Stimulated activated naive CD8-positive, alpha-beta T cell treated with anti-CD3 and anti-CD28 coated beads, Interleukin-15, Interleukin-2, amounts not matched to agents 100 ng/mL and 50 ng/mL, for 24 hours (primary cell): Measurements from ENCODE around the gene EMC9.
"Not testable (repeated sequence)": the region's sequence is repeated elsewhere in the genome, so short reads cannot be mapped to it uniquely, and the experiment has no call there.

Experiments used
- H3K27ac Mint-ChIP-seq: one replicate; pipeline ENCODE4 v1.8.0; 2021; ENCODE audit warnings: mild to moderate bottlenecking, mixed read lengths
- H3K27me3 Mint-ChIP-seq: one replicate; pipeline ENCODE4 v1.8.0; 2021; ENCODE audit warnings: mixed read lengths
- H3K36me3 Mint-ChIP-seq: one replicate; pipeline ENCODE4 v1.8.0; 2021; ENCODE audit warnings: low read depth, mixed read lengths
- H3K4me1 Mint-ChIP-seq: one replicate; pipeline ENCODE4 v1.8.0; 2021; ENCODE audit warnings: low read depth, mixed read lengths
- H3K4me3 Mint-ChIP-seq: one replicate; pipeline ENCODE4 v1.8.0; 2021; ENCODE audit warnings: mild to moderate bottlenecking, mixed read lengths
- H3K9me3 Mint-ChIP-seq: one replicate; pipeline ENCODE4 v1.8.0; 2021; ENCODE audit warnings: mixed read lengths

EMC9 gene

GRCh38 chr14:24115422-24116127, 25.8 kb downstream of the EMC9 start:
- Mint-ChIP-seq H3K36me3 (peaks cover 24% of the 10 kb centered on the region), H3K27me3 (no peaks in the 10 kb centered on the region), H3K9me3 (no peaks in the 10 kb centered on the region), H3K4me3 (peak overlapping the region; percentile 98), H3K27ac (peak overlapping the region; percentile 100), H3K4me1 (peaks cover 28% of the 10 kb centered on the region)

- peaks cover 28% of the 10 kb centered on the region for H3K4me1 Mint-ChIP-seq
- H3K27me3 Mint-ChIP-seq = no peaks in the 10 kb centered on the region
- H3K36me3 Mint-ChIP-seq = peaks cover 21% of the 10 kb centered on the region
These were observed 26.6 kb downstream of the EMC9 start, which contains the start of the genes DCAF11 and NRL for GRCh38 chr14:24114532-24115421. DCAF11 (plus strand) TSS chr14:24114777; CDS start chr14:24115595, 818 bp downstream. NRL (minus strand) TSS chr14:24114949; CDS start chr14:24082848, 32,101 bp downstream.

GRCh38 chr14:24113801-24114531, 27.4 kb downstream of the EMC9 start:
- peak overlapping the region; percentile 98 for H3K4me3 Mint-ChIP-seq
- H3K27me3 Mint-ChIP-seq = no peaks in the 10 kb centered on the region
- H3K36me3 Mint-ChIP-seq = peaks cover 13% of the 10 kb centered on the region
- peak overlapping the region; percentile 100 for H3K27ac Mint-ChIP-seq
- H3K9me3 Mint-ChIP-seq = no peaks in the 10 kb centered on the region
- peaks cover 36% of the 10 kb centered on the region for H3K4me1 Mint-ChIP-seq

More at GRCh38 chr14:24114532-24115421, 26.6 kb downstream of the EMC9 start, which contains the start of the genes DCAF11 and NRL:
- Mint-ChIP-seq H3K27ac (peak within 1 kb of the TSS; percentile 100), H3K9me3 (no peaks in the 10 kb centered on the region), H3K4me3 (peak within 1 kb of the TSS; percentile 98)

- peaks cover 7% of the 10 kb centered on the region for H3K36me3 Mint-ChIP-seq
- no peaks in the 10 kb centered on the region for H3K27me3 Mint-ChIP-seq
These were observed 28.0 kb downstream of the EMC9 start for GRCh38 chr14:24113379-24113800.

GRCh38 chr14:24110523-24110922, 30.9 kb downstream of the EMC9 start:
- no peaks in the 10 kb centered on the region for H3K9me3 Mint-ChIP-seq
- peaks cover 39% of the 10 kb centered on the region for H3K4me1 Mint-ChIP-seq
- H3K4me3 Mint-ChIP-seq = no peak overlapping the region
- H3K27ac Mint-ChIP-seq = peak overlapping the region; percentile 65
- no peaks in the 10 kb centered on the region for H3K27me3 Mint-ChIP-seq
- H3K36me3 Mint-ChIP-seq = no peaks in the 10 kb centered on the region

More at GRCh38 chr14:24113379-24113800, 28.0 kb downstream of the EMC9 start:
- peak overlapping the region; percentile 100 for H3K27ac Mint-ChIP-seq
- no peaks in the 10 kb centered on the region for H3K9me3 Mint-ChIP-seq
- peaks cover 42% of the 10 kb centered on the region for H3K4me1 Mint-ChIP-seq
- H3K4me3 Mint-ChIP-seq = peak overlapping the region; percentile 98

- H3K27ac Mint-ChIP-seq = no peak overlapping the region
- H3K9me3 Mint-ChIP-seq = no peaks in the 10 kb centered on the region
- H3K36me3 Mint-ChIP-seq = no peaks in the 10 kb centered on the region
- H3K4me3 Mint-ChIP-seq = no peak overlapping the region
- no peaks in the 10 kb centered on the region for H3K27me3 Mint-ChIP-seq
- peaks cover 34% of the 10 kb centered on the region for H3K4me1 Mint-ChIP-seq
These were observed 31.3 kb downstream of the EMC9 start for GRCh38 chr14:24110060-24110459.

GRCh38 chr14:24108336-24108874, 33.0 kb downstream of the EMC9 start:
- H3K27me3 Mint-ChIP-seq = no peaks in the 10 kb centered on the region

GRCh38 chr14:24106672-24107271, 34.6 kb downstream of the EMC9 start:
- no peak overlapping the region for H3K27ac Mint-ChIP-seq
- H3K27me3 Mint-ChIP-seq = no peaks in the 10 kb centered on the region

More at GRCh38 chr14:24108336-24108874, 33.0 kb downstream of the EMC9 start:
- Mint-ChIP-seq H3K36me3 (peaks cover 13% of the 10 kb centered on the region), H3K4me3 (peak overlapping the region; percentile 62), H3K27ac (peak overlapping the region; percentile 95), H3K4me1 (peaks cover 28% of the 10 kb centered on the region), H3K9me3 (no peaks in the 10 kb centered on the region)

GRCh38 chr14:24105609-24106239, 35.7 kb downstream of the EMC9 start:
- H3K27me3 Mint-ChIP-seq, H3K9me3 Mint-ChIP-seq, H3K4me3 Mint-ChIP-seq: not testable (repeated sequence)
- Mint-ChIP-seq H3K4me1 (peaks cover 26% of the 10 kb centered on the region), H3K36me3 (peaks cover 29% of the 10 kb centered on the region), H3K27ac (peak overlapping the region; percentile 23)

More at GRCh38 chr14:24106672-24107271, 34.6 kb downstream of the EMC9 start:
- Mint-ChIP-seq H3K36me3 (peaks cover 27% of the 10 kb centered on the region), H3K9me3 (no peaks in the 10 kb centered on the region), H3K4me3 (no peak overlapping the region), H3K4me1 (peaks cover 26% of the 10 kb centered on the region)

GRCh38 chr14:24103451-24103850, 37.9 kb downstream of the EMC9 start:
- Mint-ChIP-seq H3K36me3 (peaks cover 44% of the 10 kb centered on the region), H3K4me1 (peaks cover 13% of the 10 kb centered on the region), H3K27ac (no peak overlapping the region), H3K4me3 (no peak overlapping the region), H3K9me3 (no peaks in the 10 kb centered on the region), H3K27me3 (no peaks in the 10 kb centered on the region)

GRCh38 chr14:24102357-24103048, 38.9 kb downstream of the EMC9 start:
- H3K9me3 Mint-ChIP-seq = no peaks in the 10 kb centered on the region
- H3K27ac Mint-ChIP-seq = no peak overlapping the region
- peaks cover 48% of the 10 kb centered on the region for H3K36me3 Mint-ChIP-seq
- no peaks in the 10 kb centered on the region for H3K27me3 Mint-ChIP-seq
- H3K4me1 Mint-ChIP-seq = peaks cover 7% of the 10 kb centered on the region
- no peak overlapping the region for H3K4me3 Mint-ChIP-seq

GRCh38 chr14:24100982-24101494, 40.4 kb downstream of the EMC9 start:
- Mint-ChIP-seq H3K4me1 (peaks cover 11% of the 10 kb centered on the region), H3K4me3 (no peak overlapping the region), H3K36me3 (peaks cover 57% of the 10 kb centered on the region), H3K27me3 (no peaks in the 10 kb centered on the region), H3K9me3 (no peaks in the 10 kb centered on the region), H3K27ac (no peak overlapping the region)
